SK-N-MC (cell line): ENCODE measurements around the gene TTYH2.

Experiments used
- DNase-seq: peaks from one replicate; pipeline ENCODE4 v3.0.0-alpha.2; 2011; ENCODE audit warnings: low read depth, low spot score
- H3K27ac ChIP-seq: fragments of 200-600 bp; sonication (generic); 2 replicates; pipeline ENCODE4 v1.5.1; 2016; ENCODE audit warnings: mixed run types
- H3K36me3 ChIP-seq: fragments of 200-600 bp; sonication (generic); 2 replicates; pipeline ENCODE4 v1.6.1; 2017; ENCODE audit warnings: antibody characterized with exemption, low read length, mixed read lengths; ENCODE audit not compliant: insufficient read depth
- H3K4me3 ChIP-seq: fragments of 200-600 bp; sonication (generic); 2 replicates; pipeline ENCODE4 v1.5.1; 2016
- H3K9ac ChIP-seq: fragments of 200-600 bp; sonication (generic); 2 replicates; pipeline ENCODE4 v1.8.0; 2017; ENCODE audit warnings: mixed run types, mixed read lengths; ENCODE audit not compliant: insufficient read length
- H3K9me3 ChIP-seq: fragments of 200-600 bp; sonication (generic); 2 replicates; pipeline ENCODE4 v1.6.1; 2017; ENCODE audit warnings: low read depth, mild to moderate bottlenecking, antibody characterized with exemption, low read length, moderate library complexity, mixed read lengths
- EZH2 ChIP-seq: fragments of 200-600 bp; sonication (generic); IDR thresholded peaks from one replicate; pipeline ENCODE4 v1.6.1; 2017; ENCODE audit warnings: antibody characterized with exemption
- FOXP2 ChIP-seq: optimal IDR thresholded peaks from 2 replicates; pipeline ENCODE3; 2011; ENCODE audit warnings: mild to moderate bottlenecking, moderate library complexity; ENCODE audit not compliant: insufficient read depth; ENCODE audit errors: extremely low read length, control extremely low read depth
- POLR2AphosphoS5 ChIP-seq: IDR thresholded peaks from 2 replicates; pipeline ENCODE4 v1.6.1; 2012; ENCODE audit warnings: mild to moderate bottlenecking, low read depth, low read length, borderline replicate concordance

TTYH2 gene

GRCh38 chr17:74288785-74289184 is 75.4 kb downstream of the TTYH2 start:
- TF ChIP-seq FOXP2 (no peak), EZH2 (no peak), POLR2AphosphoS5 (no peak)
- Histone ChIP-seq H3K9me3 (no peaks in the 10 kb centered on the region), H3K36me3 (no peaks in the 10 kb centered on the region), H3K4me3 (no peak overlapping the region), H3K9ac (no peak overlapping the region), H3K27ac (no peak overlapping the region)
- DNase-seq, result no peak

- H3K9me3 ChIP-seq, result no peaks in the 10 kb centered on the region
- H3K27ac ChIP-seq, result no peak overlapping the region
- TF ChIP-seq POLR2AphosphoS5, result no peak
- TF ChIP-seq FOXP2, result no peak
- TF ChIP-seq EZH2, result no peak
- no peaks in the 10 kb centered on the region for H3K36me3 ChIP-seq
- H3K9ac ChIP-seq, result no peak overlapping the region
- no peak for DNase-seq
- no peak overlapping the region for H3K4me3 ChIP-seq
Observed at GRCh38 chr17:74289688-74290087, 76.3 kb downstream of the TTYH2 start.

GRCh38 chr17:74290340-74290739 is 77.0 kb downstream of the TTYH2 start:
- no peak overlapping the region for H3K9ac ChIP-seq
- no peaks in the 10 kb centered on the region for H3K36me3 ChIP-seq
- no peak overlapping the region for H3K27ac ChIP-seq
- H3K9me3 ChIP-seq, result no peaks in the 10 kb centered on the region
- no peak for TF ChIP-seq EZH2
- TF ChIP-seq POLR2AphosphoS5, result no peak
- no peak for TF ChIP-seq FOXP2
- no peak for DNase-seq
- no peak overlapping the region for H3K4me3 ChIP-seq

- DNase-seq, result no peak
- TF ChIP-seq EZH2 (no peak), POLR2AphosphoS5 (no peak), FOXP2 (no peak)
- H3K9me3 ChIP-seq, result no peaks in the 10 kb centered on the region
- no peaks in the 10 kb centered on the region for H3K36me3 ChIP-seq
- no peak overlapping the region for H3K4me3 ChIP-seq
- no peak overlapping the region for H3K27ac ChIP-seq
- no peak overlapping the region for H3K9ac ChIP-seq
Observed at GRCh38 chr17:74292495-74292894, 79.1 kb downstream of the TTYH2 start.

- no peak for DNase-seq
- Histone ChIP-seq H3K27ac (no peak overlapping the region), H3K4me3 (no peak overlapping the region)
Observed at GRCh38 chr17:74295625-74296547, 82.5 kb downstream of the TTYH2 start.

GRCh38 chr17:74296548-74296936 is 83.2 kb downstream of the TTYH2 start:
- Histone ChIP-seq H3K4me3 (no peak overlapping the region), H3K27ac (no peak overlapping the region), H3K36me3 (no peaks in the 10 kb centered on the region), H3K9me3 (no peaks in the 10 kb centered on the region), H3K9ac (no peak overlapping the region)
- TF ChIP-seq EZH2 (no peak), FOXP2 (no peak), POLR2AphosphoS5 (no peak)
- DNase-seq, result no peak

More at GRCh38 chr17:74295625-74296547, 82.5 kb downstream of the TTYH2 start:
- no peaks in the 10 kb centered on the region for H3K9me3 ChIP-seq
- H3K9ac ChIP-seq, result no peak overlapping the region
- TF ChIP-seq POLR2AphosphoS5 (no peak), EZH2 (no peak), FOXP2 (no peak)
- H3K36me3 ChIP-seq, result no peaks in the 10 kb centered on the region

- no peak for TF ChIP-seq EZH2
- no peak for TF ChIP-seq FOXP2
- no peak for TF ChIP-seq POLR2AphosphoS5
- Histone ChIP-seq H3K9me3 (no peaks in the 10 kb centered on the region), H3K36me3 (no peaks in the 10 kb centered on the region), H3K27ac (no peak overlapping the region), H3K4me3 (no peak overlapping the region), H3K9ac (no peak overlapping the region)
- DNase-seq, result no peak
Observed at GRCh38 chr17:74297941-74298340, 84.6 kb downstream of the TTYH2 start.

GRCh38 chr17:74298778-74299177 is 85.4 kb downstream of the TTYH2 start:
- Histone ChIP-seq H3K27ac (no peak overlapping the region), H3K9ac (no peak overlapping the region), H3K4me3 (no peak overlapping the region), H3K36me3 (no peaks in the 10 kb centered on the region), H3K9me3 (no peaks in the 10 kb centered on the region)
- DNase-seq, result no peak
- no peak for TF ChIP-seq POLR2AphosphoS5
- TF ChIP-seq FOXP2, result no peak
- no peak for TF ChIP-seq EZH2

GRCh38 chr17:74299226-74300009 is 86.0 kb downstream of the TTYH2 start:
- H3K36me3 ChIP-seq, result no peaks in the 10 kb centered on the region
- H3K4me3 ChIP-seq, result no peak overlapping the region
- H3K9ac ChIP-seq, result no peak overlapping the region
- no peaks in the 10 kb centered on the region for H3K9me3 ChIP-seq
- no peak for DNase-seq
- TF ChIP-seq EZH2 (no peak), POLR2AphosphoS5 (no peak), FOXP2 (no peak)
- H3K27ac ChIP-seq, result no peak overlapping the region
